C4-2B (cell line): Measurements from ENCODE around the gene E4F1.
A peak's percentile ranks its signal among the peaks of the same experiment; 100 is the strongest.
"Not testable (repeated sequence)": the region's sequence is repeated elsewhere in the genome, so short reads cannot be mapped to it uniquely, and the experiment has no call there.

Source experiments
- H3K27ac ChIP-seq: fragments of 450-650 bp; 2 replicates; pipeline ENCODE4 v1.5.1; 2017
- CTCF ChIP-seq: fragments of 450-650 bp; conservative IDR thresholded peaks from 2 replicates; pipeline ENCODE4 v1.5.1; 2017; ENCODE audit warnings: mild to moderate bottlenecking
- ZFX ChIP-seq: fragments of 450-650 bp; IDR thresholded peaks from 2 replicates; pipeline ENCODE4 v1.6.1; 2017

The E4F1 gene

DNA sequence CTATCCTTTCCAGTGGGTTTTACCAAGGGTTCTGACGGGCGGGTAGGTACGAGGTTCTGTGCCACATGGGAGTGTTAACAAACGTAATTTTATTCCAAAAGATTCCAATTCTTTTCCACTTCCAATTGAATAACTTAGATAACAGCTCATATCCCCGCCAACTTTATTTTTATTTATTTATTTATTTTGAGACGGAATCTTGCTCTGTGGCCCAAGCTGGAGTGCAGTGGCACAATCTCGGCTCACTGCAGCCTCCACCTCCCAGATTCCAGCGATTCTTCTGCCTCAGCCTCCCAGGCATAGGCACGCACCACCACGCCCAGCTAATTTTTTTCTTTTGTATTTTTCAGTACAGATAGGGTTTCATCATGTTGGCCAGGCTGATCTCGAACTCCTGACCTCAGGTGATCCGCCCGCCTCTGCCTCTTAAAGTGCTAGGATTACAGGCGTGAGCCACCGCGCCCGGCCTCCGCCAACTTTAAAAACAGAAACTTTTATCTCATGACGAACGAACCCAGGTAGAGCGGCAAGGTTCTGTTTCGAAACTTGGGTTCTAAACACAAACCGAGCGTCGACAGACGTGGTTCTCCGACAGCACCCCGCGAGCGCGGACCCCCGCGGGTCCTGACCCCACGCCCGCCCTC is 27.4 kb downstream of the E4F1 start:
- no peak for TF ChIP-seq ZFX
- TF ChIP-seq CTCF = no peak
- H3K27ac ChIP-seq = peak overlapping the region; percentile 83

- peak within 1 kb of the TSS; percentile 83 for H3K27ac ChIP-seq
Measured at GRCh38 chr16:2251296-2252111, 28.1 kb downstream of the E4F1 start, which contains the start of gene ECI1. TSS of gene ECI1 (minus strand) at chr16:2251587. CDS start at chr16:2251566, 21 bp downstream.

GRCh38 chr16:2252806-2253148 is 29.4 kb downstream of the E4F1 start:
- H3K27ac ChIP-seq = peak overlapping the region; percentile 83
- no peak for TF ChIP-seq CTCF
- no peak for TF ChIP-seq ZFX

More at GRCh38 chr16:2251296-2252111, 28.1 kb downstream of the E4F1 start, which contains the start of gene ECI1:
- TF ChIP-seq ZFX = peak; percentile 57; the same call in 1 of the 2 replicates
- no peak; the same call in 1 of the 2 replicates for TF ChIP-seq CTCF

DNA sequence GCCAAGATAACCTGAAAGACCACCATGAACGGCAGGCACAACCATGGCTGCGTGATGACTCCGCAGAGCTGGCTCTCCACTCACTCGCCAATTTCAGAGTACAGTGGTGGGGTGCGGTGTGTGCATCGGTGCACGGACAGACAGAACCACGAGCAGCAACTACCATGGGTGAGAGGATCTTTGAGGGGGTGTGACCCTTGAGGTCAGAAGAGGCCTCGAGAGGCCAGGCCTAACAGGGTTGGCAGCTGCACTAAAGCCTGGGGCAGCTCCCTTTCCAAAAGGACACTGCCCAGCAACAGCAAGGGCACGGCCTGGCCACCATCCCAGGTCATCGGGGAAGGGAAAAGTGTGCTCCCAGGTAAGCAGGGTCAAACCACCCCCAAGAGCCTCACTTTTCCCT is 29.9 kb downstream of the E4F1 start:
- no peak overlapping the region; the same call in 1 of the 2 replicates for H3K27ac ChIP-seq
- TF ChIP-seq CTCF (no peak), ZFX (no peak)

- H3K27ac ChIP-seq = no peak overlapping the region
- TF ChIP-seq ZFX (no peak), CTCF (no peak)
Measured at GRCh38 chr16:2256531-2257140, 33.2 kb downstream of the E4F1 start.

- no peak overlapping the region for H3K27ac ChIP-seq
- no peak for TF ChIP-seq ZFX
- TF ChIP-seq CTCF = no peak
Measured at GRCh38 chr16:2257726-2258125, 34.3 kb downstream of the E4F1 start.

GRCh38 chr16:2258530-2258929 is 35.1 kb downstream of the E4F1 start:
- not testable (repeated sequence) for H3K27ac ChIP-seq
